Liver (tissue), 9 donors: ENCODE measurements around the gene MSI2. TPM values are rescaled to one million over a fixed set of nuclear protein-coding genes. Genes with fewer than 3 reads are reported as not detected.

Experiments used
- DNase-seq: peaks from one replicate; pipeline ENCODE4 v3.0.0-alpha.2; 2017; ENCODE audit warnings: low spot score
- H3K27ac ChIP-seq, 2 donors: one replicate each; pipeline ENCODE4 v1.7.0; 2013; ENCODE audit warnings: inconsistent platforms in 2 of 2, low read length in 2 of 2, control low read depth in 1 of 2, low read depth in 1 of 2, mild to moderate bottlenecking in 1 of 2
- H3K27me3 ChIP-seq, 4 donors: one replicate each; pipeline versions ENCODE4 v1.6.1 to v1.7.0; 2013; ENCODE audit warnings: low read length in 3 of 4, inconsistent platforms in 1 of 4, mild to moderate bottlenecking in 1 of 4, moderate library complexity in 1 of 4; ENCODE audit not compliant: control insufficient read depth in 4 of 4, insufficient read depth in 4 of 4
- H3K36me3 ChIP-seq, 4 donors: one replicate each; pipeline versions ENCODE4 v1.6.1 to v1.7.0; 2013; ENCODE audit warnings: low read length in 3 of 4, mild to moderate bottlenecking in 3 of 4, low read depth in 1 of 4, moderate library complexity in 1 of 4; ENCODE audit not compliant: control insufficient read depth in 4 of 4, insufficient read depth in 3 of 4
- H3K4me1 ChIP-seq, 4 donors: one replicate each; pipeline versions ENCODE4 v1.6.1 to v1.7.0; 2013; ENCODE audit warnings: low read length in 3 of 4, mild to moderate bottlenecking in 3 of 4, moderate library complexity in 1 of 4; ENCODE audit not compliant: control insufficient read depth in 4 of 4, insufficient read depth in 4 of 4
- H3K4me3 ChIP-seq, 3 donors: one replicate each; pipeline versions ENCODE4 v1.6.1 to v1.7.0; 2013; ENCODE audit warnings: low read length in 3 of 3, control low read depth in 1 of 3, low read depth in 1 of 3, mild to moderate bottlenecking in 1 of 3
- H3K9ac ChIP-seq, 2 donors: one replicate each; pipeline ENCODE4 v1.7.0; 2013; ENCODE audit warnings: low read length in 2 of 2, mild to moderate bottlenecking in 2 of 2, moderate library complexity in 2 of 2, control low read depth in 1 of 2, low read depth in 1 of 2
- H3K9me3 ChIP-seq, 4 donors: one replicate each; pipeline versions ENCODE4 v1.6.1 to v1.7.0; 2013; ENCODE audit warnings: low read length in 3 of 4; ENCODE audit not compliant: control insufficient read depth in 4 of 4
- ATF3 ChIP-seq: IDR thresholded peaks from 2 replicates; pipeline ENCODE4 v1.6.1; 2016; ENCODE audit warnings: antibody characterized with exemption
- CTCF ChIP-seq: fragments of 150-350 bp; IDR thresholded peaks from 2 replicates; pipeline ENCODE4 v1.5.1; 2017; ENCODE audit warnings: improper control_type of control experiment, low read depth, low read length; ENCODE audit not compliant: missing input control
- FOXA1 ChIP-seq: IDR thresholded peaks from 2 replicates; pipeline ENCODE4 v1.6.1; 2016; ENCODE audit warnings: antibody characterized with exemption
- FOXA2 ChIP-seq: IDR thresholded peaks from 2 replicates; pipeline ENCODE4 v1.6.1; 2016; ENCODE audit warnings: antibody characterized with exemption
- GABPA ChIP-seq, 2 donors: IDR thresholded peaks in 1 of 2; conservative IDR thresholded peaks in 1 of 2; 2 replicates each; pipeline ENCODE4 v1.6.1; 2016; ENCODE audit warnings: antibody characterized with exemption in 2 of 2, mild to moderate bottlenecking in 1 of 2, moderate library complexity in 1 of 2
- HNF4A ChIP-seq, 2 donors: conservative IDR thresholded peaks; 2 replicates each; pipeline ENCODE4 v1.6.1; 2016; ENCODE audit warnings: antibody characterized with exemption in 2 of 2, mild to moderate bottlenecking in 2 of 2
- HNF4G ChIP-seq: IDR thresholded peaks from 2 replicates; pipeline ENCODE4 v1.6.1; 2016; ENCODE audit warnings: antibody characterized with exemption
- JUND ChIP-seq, 2 donors: IDR thresholded peaks; 2 replicates each; pipeline ENCODE4 v1.6.1; 2016; ENCODE audit warnings: antibody characterized with exemption in 2 of 2
- MAX ChIP-seq: IDR thresholded peaks from 2 replicates; pipeline ENCODE4 v1.6.1; 2016; ENCODE audit warnings: antibody characterized with exemption
- NR2F2 ChIP-seq: IDR thresholded peaks from 2 replicates; pipeline ENCODE4 v1.6.1; 2016; ENCODE audit warnings: antibody characterized with exemption
- RAD21 ChIP-seq, 2 donors: IDR thresholded peaks; 2 replicates each; pipeline ENCODE4 v1.6.1; 2016; ENCODE audit warnings: antibody characterized with exemption in 2 of 2, mild to moderate bottlenecking in 2 of 2
- RXRA ChIP-seq, 2 donors: IDR thresholded peaks; 2 replicates each; pipeline ENCODE4 v1.6.1; 2017 to 2018; ENCODE audit warnings: antibody characterized with exemption in 2 of 2, mild to moderate bottlenecking in 1 of 2
- SP1 ChIP-seq: IDR thresholded peaks from 2 replicates; pipeline ENCODE4 v1.6.1; 2018; ENCODE audit warnings: antibody characterized with exemption, mild to moderate bottlenecking
- TAF1 ChIP-seq: conservative IDR thresholded peaks from 2 replicates; pipeline ENCODE4 v1.6.1; 2016; ENCODE audit warnings: antibody characterized with exemption, mild to moderate bottlenecking
- YY1 ChIP-seq: IDR thresholded peaks from 2 replicates; pipeline ENCODE4 v1.6.1; 2016; ENCODE audit warnings: antibody characterized with exemption, mild to moderate bottlenecking
- ZBTB33 ChIP-seq: IDR thresholded peaks from 2 replicates; pipeline ENCODE4 v1.6.1; 2016; ENCODE audit warnings: antibody characterized with exemption
- WGBS: extraction: QIAGEN DNeasy Blood & Tissue Kit; methylation state at CpG from one replicate; pipeline ENCODE4 v1.1.7; 2013; 5-methylcytosine and 5-hydroxymethylcytosine counted together
- polyA plus RNA-seq, 2 donors: library from polyadenylated mRNA; stranded (reverse) in 1 of 2; unstranded in 1 of 2; fragments of 200-250 nt in 1 of 2; fragments of >200 nt in 1 of 2; fragmentation: Nextera tagmentation in 1 of 2; extraction: Ambion mirVana in 1 of 2; gene quantifications; one replicate each; pipeline versions ENCODE4 v1.2.1 to v1.2.3, GENCODE V29; 2013 to 2015
- total RNA-seq, 2 donors: library from RNA; depleted of rRNA; stranded (reverse); fragments of >200 nt; gene quantifications; one replicate each; pipeline ENCODE4 v1.2.3, GENCODE V29; 2014
- donor health status: healthy.
- donor health status: healthy.
- donor health status: healthy.
- donor health status: healthy.
- donor health status: healthy.

MSI2 gene
- total and polyA plus RNA-seq, 4 donors: 5.7 to 15.6 (median 9.2) TPM

- H3K27ac ChIP-seq: no peak overlapping the region
- no peak overlapping the region for H3K4me3 ChIP-seq
These were observed 295.2 kb downstream of the MSI2 start for GRCh38 chr17:57551321-57552079.

GRCh38 chr17:57552114-57552624 lies 295.8 kb downstream of the MSI2 start:
- H3K4me1 ChIP-seq: no peaks in the 10 kb centered on the region
- 77% methylated on average over 11 of the region's 11 CpGs for WGBS
- H3K27ac ChIP-seq: no peak overlapping the region

More at GRCh38 chr17:57551321-57552079, 295.2 kb downstream of the MSI2 start:
- WGBS: 92% methylated on average over 14 of the region's 14 CpGs
- no peaks in the 10 kb centered on the region for H3K9me3 ChIP-seq
- H3K36me3 ChIP-seq: no peaks in the 10 kb centered on the region
- TF ChIP-seq FOXA1: no peak
- no peak for TF ChIP-seq FOXA2
- no peaks in the 10 kb centered on the region for H3K27me3 ChIP-seq
- no peaks in the 10 kb centered on the region for H3K4me1 ChIP-seq
- no peak for DNase-seq
- no peak overlapping the region for H3K9ac ChIP-seq

GRCh38 chr17:57553526-57553925 lies 297.2 kb downstream of the MSI2 start:
- TF ChIP-seq MAX (no peak), ZBTB33 (no peak), HNF4G (no peak), YY1 (no peak), FOXA2 (no peak), SP1 (no peak), RXRA (IDR thresholded peaks at IDR 0.05) (no peak), JUND (IDR thresholded peaks at IDR 0.05) (no peak), GABPA (IDR thresholded peaks at IDR 0.05 in 1 of 2, conservative IDR thresholded peaks at IDR 0.05 in 1 of 2) (no peak), TAF1 (no peak), ATF3 (no peak), HNF4A (conservative IDR thresholded peaks at IDR 0.05) (no peak), NR2F2 (no peak)
- no peaks in the 10 kb centered on the region for H3K4me1 ChIP-seq
- WGBS: 79% methylated on average over 12 of the region's 12 CpGs
- H3K9me3 ChIP-seq: no peaks in the 10 kb centered on the region
- no peak overlapping the region for H3K9ac ChIP-seq
- no peak overlapping the region for H3K4me3 ChIP-seq
- no peaks in the 10 kb centered on the region for H3K27me3 ChIP-seq
- H3K27ac ChIP-seq: no peak overlapping the region
- H3K36me3 ChIP-seq: no peaks in the 10 kb centered on the region
- peak; percentile 48 for DNase-seq

More at GRCh38 chr17:57552114-57552624, 295.8 kb downstream of the MSI2 start:
- Histone ChIP-seq H3K36me3 (no peaks in the 10 kb centered on the region), H3K9ac (no peak overlapping the region), H3K27me3 (no peaks in the 10 kb centered on the region), H3K4me3 (no peak overlapping the region), H3K9me3 (no peaks in the 10 kb centered on the region)
- DNase-seq: peak; percentile 53
- peak; percentile 18 for TF ChIP-seq CTCF
- TF ChIP-seq JUND (IDR thresholded peaks at IDR 0.05): no peak
- peak in 1 of 2 donors; percentile 49 for TF ChIP-seq RAD21 (IDR thresholded peaks at IDR 0.05)
